ENCODE results near the gene HOOK1.

DNA sequence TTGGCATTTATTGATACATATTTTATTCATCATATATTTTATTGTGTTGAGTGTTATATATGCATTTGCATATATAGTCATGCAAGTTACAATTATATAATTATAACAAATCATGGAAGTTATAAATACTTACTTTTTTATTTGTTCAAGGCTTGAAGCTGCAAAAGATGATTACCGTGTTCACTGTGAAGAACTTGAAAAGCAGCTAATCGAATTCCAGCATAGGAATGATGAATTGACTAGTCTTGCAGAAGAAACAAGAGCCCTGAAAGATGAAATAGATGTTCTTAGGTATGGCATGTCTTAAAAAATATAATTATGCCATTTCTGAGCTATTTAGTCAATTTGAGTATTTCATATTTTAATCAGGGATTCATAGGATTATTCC lies 32.1 kb downstream of the HOOK1 start:
- TF ChIP-seq POLR2A (IDR thresholded peaks at IDR 0.05) (no peak), CTCF (IDR thresholded peaks at IDR 0.05) (no peak)
